Neuronal stem cell (in vitro differentiated cells): Measurements from ENCODE around the gene PRKX.
"Not testable (repeated sequence)": the region's sequence is repeated elsewhere in the genome, so short reads cannot be mapped to it uniquely, and the experiment has no call there.

Source experiments
- DNase-seq: peaks from one replicate; pipeline ENCODE4 v3.0.0-alpha.2; 2013; ENCODE audit warnings: low spot score
- H2AFZ ChIP-seq: one replicate; pipeline ENCODE4 v1.6.1; 2013; ENCODE audit warnings: mild to moderate bottlenecking, low read length, inconsistent platforms
- H2AK5ac ChIP-seq: 2 replicates; pipeline ENCODE4 v1.6.1; 2013; ENCODE audit warnings: low read depth, mild to moderate bottlenecking, inconsistent platforms, low read length, moderate library complexity, mixed read lengths
- H2BK120ac ChIP-seq: 2 replicates; pipeline ENCODE4 v1.6.1; 2013; ENCODE audit warnings: low read depth, mild to moderate bottlenecking, inconsistent platforms, low read length, moderate library complexity, mixed read lengths
- H2BK12ac ChIP-seq: one replicate; pipeline ENCODE4 v1.6.1; 2013; ENCODE audit warnings: low read length, inconsistent platforms
- H2BK15ac ChIP-seq: 2 replicates; pipeline ENCODE4 v1.6.1; 2013; ENCODE audit warnings: mild to moderate bottlenecking, low read length, inconsistent platforms, mixed read lengths
- H2BK5ac ChIP-seq: one replicate; pipeline ENCODE4 v1.6.1; 2013; ENCODE audit warnings: inconsistent platforms, mild to moderate bottlenecking, low read length, moderate library complexity
- H3K14ac ChIP-seq: one replicate; pipeline ENCODE4 v1.6.1; 2013; ENCODE audit warnings: low read length, inconsistent platforms
- H3K18ac ChIP-seq: 2 replicates; pipeline ENCODE4 v1.6.1; 2013; ENCODE audit warnings: low read length, inconsistent platforms
- H3K23ac ChIP-seq: 2 replicates; pipeline ENCODE4 v1.6.1; 2013; ENCODE audit warnings: low read depth, mild to moderate bottlenecking, mixed read lengths, low read length, inconsistent platforms; ENCODE audit not compliant: poor library complexity
- H3K27ac ChIP-seq: replicated peaks from 3 replicates; pipeline ENCODE4 v1.5.1; 2013; ENCODE audit warnings: low read length, inconsistent platforms
- H3K27me3 ChIP-seq, 3 experiments: 2 replicates each; pipeline ENCODE4 v1.6.1; 2013; ENCODE audit warnings: low read length in 3 of 3, mild to moderate bottlenecking in 2 of 3, inconsistent platforms in 1 of 3, low read depth in 1 of 3, mixed read lengths in 1 of 3, moderate library complexity in 1 of 3; ENCODE audit not compliant: control insufficient read depth in 3 of 3, insufficient read depth in 3 of 3
- H3K36me3 ChIP-seq, 2 donors: replicated peaks in 1 of 2; 2 replicates each; pipeline ENCODE4 v1.6.1; 2013; ENCODE audit warnings: low read length in 2 of 2; ENCODE audit not compliant: control insufficient read depth in 2 of 2, insufficient read depth in 2 of 2
- H3K4ac ChIP-seq: 2 replicates; pipeline ENCODE4 v1.6.1; 2013; ENCODE audit warnings: inconsistent platforms, mild to moderate bottlenecking, low read length, moderate library complexity
- H3K4me1 ChIP-seq, 2 donors: 1 replicate in 1 of 2; 2 replicates in 1 of 2; pipeline ENCODE4 v1.6.1; 2013; ENCODE audit warnings: low read length in 2 of 2, low read depth in 1 of 2; ENCODE audit not compliant: control insufficient read depth in 2 of 2, insufficient read depth in 1 of 2
- H3K4me2 ChIP-seq: one replicate; pipeline ENCODE4 v1.6.1; 2013; ENCODE audit warnings: mild to moderate bottlenecking, low read length, inconsistent platforms; ENCODE audit not compliant: insufficient read depth, poor library complexity, severe bottlenecking
- H3K4me3 ChIP-seq, 2 donors: 2 replicates each; pipeline ENCODE4 v1.5.1; 2013; ENCODE audit warnings: low read length in 2 of 2, mild to moderate bottlenecking in 2 of 2, inconsistent platforms in 1 of 2, moderate library complexity in 1 of 2
- H3K79me1 ChIP-seq: one replicate; pipeline ENCODE4 v1.6.1; 2013; ENCODE audit warnings: low read depth, mild to moderate bottlenecking, inconsistent platforms, low read length, moderate library complexity
- H3K9ac ChIP-seq: one replicate; pipeline ENCODE4 v1.6.1; 2013; ENCODE audit warnings: mild to moderate bottlenecking, low read depth, low read length, inconsistent platforms; ENCODE audit not compliant: poor library complexity
- H3K9me3 ChIP-seq, 2 donors: replicated peaks in 1 of 2; 2 replicates each; pipeline versions ENCODE3 to v1.6.1; 2013; ENCODE audit warnings: low read length in 2 of 2, mild to moderate bottlenecking in 2 of 2, inconsistent platforms in 1 of 2, low read depth in 1 of 2, mixed read lengths in 1 of 2, moderate library complexity in 1 of 2; ENCODE audit not compliant: control insufficient read depth in 2 of 2, insufficient read depth in 1 of 2
- H4K8ac ChIP-seq: one replicate; pipeline ENCODE4 v1.6.1; 2013; ENCODE audit warnings: low read depth, mild to moderate bottlenecking, inconsistent platforms, low read length, moderate library complexity
- H4K91ac ChIP-seq: one replicate; pipeline ENCODE4 v1.6.1; 2013; ENCODE audit warnings: low read length, low read depth, mild to moderate bottlenecking, inconsistent platforms; ENCODE audit not compliant: poor library complexity
- WGBS, 2 donors: extraction: QIAGEN DNeasy Blood & Tissue Kit; methylation state at CpG; one replicate each; pipeline ENCODE4 v1.1.7; 2013; ENCODE audit warnings: missing lambda C conversion rate in 2 of 2, mixed read lengths in 1 of 2; ENCODE audit not compliant: insufficient read length in 2 of 2, insufficient replicate concordance in 1 of 2; ENCODE audit errors: extremely low coverage in 2 of 2; 5-methylcytosine and 5-hydroxymethylcytosine counted together

Gene PRKX

GRCh38 chrX:3735891-3736290, 22.4 kb upstream of the PRKX start:
- H2AK5ac ChIP-seq, H4K91ac ChIP-seq, H2BK15ac ChIP-seq, H3K23ac ChIP-seq, H4K8ac ChIP-seq, H3K4me2 ChIP-seq, H3K4me1 ChIP-seq, H3K36me3 ChIP-seq, H3K18ac ChIP-seq, H3K4ac ChIP-seq, H2BK120ac ChIP-seq, H2BK5ac ChIP-seq, H2BK12ac ChIP-seq, H3K9ac ChIP-seq, H3K27ac ChIP-seq, H3K79me1 ChIP-seq, DNase-seq, H3K27me3 ChIP-seq, H3K14ac ChIP-seq, H3K4me3 ChIP-seq, H2AFZ ChIP-seq, H3K9me3 ChIP-seq: not testable (repeated sequence)
- WGBS, 2 donors: no CpG with 5 or more reads among the region's 6 CpGs

DNA sequence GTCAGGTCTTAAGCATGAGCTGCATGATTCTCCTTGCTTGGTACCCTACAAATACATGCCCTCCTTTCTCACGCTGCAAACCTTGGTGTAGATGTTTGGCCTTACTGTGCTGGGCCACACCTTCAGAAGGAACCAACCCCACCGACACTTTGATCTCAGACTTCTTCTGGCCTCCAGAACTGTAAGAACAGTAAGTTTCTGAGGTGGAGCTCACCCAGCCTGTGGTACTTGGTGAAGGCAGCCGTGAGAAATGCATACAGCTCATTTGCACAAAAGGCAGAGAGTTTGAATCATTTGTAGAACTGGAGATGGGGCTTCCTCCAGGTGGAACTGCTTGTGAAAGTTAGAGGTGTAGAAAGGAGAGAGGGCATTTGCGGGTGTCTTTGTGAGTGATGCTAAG, 21.0 kb upstream of the PRKX start:
- not testable (repeated sequence) for H4K8ac ChIP-seq, H3K27ac ChIP-seq, H2AFZ ChIP-seq, H3K9me3 ChIP-seq, H2AK5ac ChIP-seq, H3K4ac ChIP-seq, H3K23ac ChIP-seq, H2BK5ac ChIP-seq, H3K4me1 ChIP-seq, H3K4me2 ChIP-seq, H3K27me3 ChIP-seq, H2BK120ac ChIP-seq, H3K14ac ChIP-seq, H3K18ac ChIP-seq, H3K4me3 ChIP-seq, H2BK12ac ChIP-seq, H3K9ac ChIP-seq, H3K79me1 ChIP-seq, DNase-seq, H3K36me3 ChIP-seq, H4K91ac ChIP-seq, H2BK15ac ChIP-seq
- WGBS, 2 donors: no CpG with 5 or more reads among the region's 4 CpGs

- H3K4me1 ChIP-seq: no peaks in the 10 kb centered on the region
- H3K36me3 ChIP-seq: no peaks in the 10 kb centered on the region
- no peaks in the 10 kb centered on the region for H3K79me1 ChIP-seq
- H2BK5ac ChIP-seq: no peak overlapping the region
- no peak overlapping the region for H3K18ac ChIP-seq
- H3K4me2 ChIP-seq: no peak overlapping the region
- H3K4ac ChIP-seq: no peak overlapping the region
- no peak overlapping the region for H4K91ac ChIP-seq
- whole genome bisulfite sequencing, 2 donors: no CpG with 5 or more reads among the region's 7 CpGs
- H3K27me3 ChIP-seq: no peaks in the 10 kb centered on the region
- H2BK120ac ChIP-seq: no peak overlapping the region
- no peak overlapping the region for H3K23ac ChIP-seq
- no peak overlapping the region for H2BK15ac ChIP-seq
- H2BK12ac ChIP-seq: no peak overlapping the region
- no peak for DNase-seq
- H2AK5ac ChIP-seq: no peak overlapping the region
- H3K9ac ChIP-seq: no peak overlapping the region
- H3K27ac ChIP-seq: no peak overlapping the region
- no peak overlapping the region for H3K4me3 ChIP-seq
- no peak overlapping the region for H4K8ac ChIP-seq
- H2AFZ ChIP-seq: no peak overlapping the region
- H3K14ac ChIP-seq: no peak overlapping the region
- H3K9me3 ChIP-seq: no peaks in the 10 kb centered on the region
These were observed 19.6 kb upstream of the PRKX start for GRCh38 chrX:3733043-3733430.

- H2AFZ ChIP-seq, H2AK5ac ChIP-seq, DNase-seq, H3K36me3 ChIP-seq, H3K9ac ChIP-seq, H3K4ac ChIP-seq, H2BK5ac ChIP-seq, H3K79me1 ChIP-seq, H3K23ac ChIP-seq, H3K4me1 ChIP-seq, H4K8ac ChIP-seq, H2BK12ac ChIP-seq, H3K9me3 ChIP-seq, H3K4me2 ChIP-seq, H3K18ac ChIP-seq, H3K4me3 ChIP-seq, H3K14ac ChIP-seq, H3K27me3 ChIP-seq, H3K27ac ChIP-seq, H2BK15ac ChIP-seq, H4K91ac ChIP-seq, H2BK120ac ChIP-seq: not testable (repeated sequence)
- WGBS, 2 donors: no CpG with 5 or more reads among the region's 15 CpGs
These were observed 19.0 kb upstream of the PRKX start for GRCh38 chrX:3732326-3733042.
